Stimulated activated naive CD8-positive, alpha-beta T cell treated with anti-CD3 and anti-CD28 coated beads, Interleukin-15, Interleukin-2, amounts not matched to agents 100 U/mL and 50 U/mL, for 24 hours (primary cell): Measurements from ENCODE around the gene PANK3.
A peak's percentile ranks its signal among the peaks of the same experiment; 100 is the strongest.
"Not testable (repeated sequence)": the region's sequence is repeated elsewhere in the genome, so short reads cannot be mapped to it uniquely, and the experiment has no call there.

ENCODE experiments used
- ATAC-seq: fragments of 150-1000 bp; cut with Tn5 transposase; one replicate; pipeline ENCODE4 v1.10.0; 2021
- DNase-seq: peaks from one replicate; pipeline ENCODE4 v3.0.0; 2021

The PANK3 gene

GRCh38 chr5:168578538-168579487 is at the start of gene PANK3:
PANK3 (minus strand) TSS chr5:168579368; CDS start chr5:168579283, 85 bp downstream.
- DNase-seq (no peak), ATAC-seq (peak; percentile 81)

- DNase-seq (no peak), ATAC-seq (no peak)
Observed at GRCh38 chr5:168624850-168625364, 45.7 kb upstream of the PANK3 start.

GRCh38 chr5:168620807-168621206 is 41.6 kb upstream of the PANK3 start:
- no peak for ATAC-seq

GRCh38 chr5:168614661-168615060 is 35.5 kb upstream of the PANK3 start:
- no peak for DNase-seq
- ATAC-seq, result no peak

More at GRCh38 chr5:168620807-168621206, 41.6 kb upstream of the PANK3 start:
- DNase-seq, result no peak

GRCh38 chr5:168613996-168614395 is 34.8 kb upstream of the PANK3 start:
- no peak for ATAC-seq
- no peak for DNase-seq

- ATAC-seq (no peak), DNase-seq (no peak)
Observed at GRCh38 chr5:168613396-168613795, 34.2 kb upstream of the PANK3 start.

GRCh38 chr5:168612996-168613395 is 33.8 kb upstream of the PANK3 start:
- no peak for DNase-seq
- ATAC-seq, result peak; percentile 73

DNA sequence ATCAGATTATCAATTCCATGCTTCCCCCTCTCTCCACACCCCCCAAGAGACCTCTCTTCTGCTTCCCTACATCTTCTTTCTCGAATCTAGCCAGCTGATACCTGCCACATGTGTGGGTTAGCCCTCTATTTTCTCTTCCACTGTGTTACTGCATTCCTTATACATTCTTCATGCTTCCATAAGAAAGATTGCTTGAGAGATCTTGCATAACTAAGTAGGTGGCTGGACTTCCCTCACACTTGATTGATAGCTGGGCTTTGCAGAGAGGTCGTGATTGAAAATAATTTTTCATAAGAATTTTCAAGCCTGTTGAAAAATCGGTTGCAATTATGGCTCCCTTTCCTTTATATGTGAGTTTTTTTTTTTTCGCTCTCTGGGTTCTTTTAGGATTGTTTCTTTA is 33.0 kb upstream of the PANK3 start:
- DNase-seq, result no peak
- no peak for ATAC-seq

GRCh38 chr5:168611165-168611564 is 32.0 kb upstream of the PANK3 start:
- ATAC-seq (no peak), DNase-seq (no peak)

DNA sequence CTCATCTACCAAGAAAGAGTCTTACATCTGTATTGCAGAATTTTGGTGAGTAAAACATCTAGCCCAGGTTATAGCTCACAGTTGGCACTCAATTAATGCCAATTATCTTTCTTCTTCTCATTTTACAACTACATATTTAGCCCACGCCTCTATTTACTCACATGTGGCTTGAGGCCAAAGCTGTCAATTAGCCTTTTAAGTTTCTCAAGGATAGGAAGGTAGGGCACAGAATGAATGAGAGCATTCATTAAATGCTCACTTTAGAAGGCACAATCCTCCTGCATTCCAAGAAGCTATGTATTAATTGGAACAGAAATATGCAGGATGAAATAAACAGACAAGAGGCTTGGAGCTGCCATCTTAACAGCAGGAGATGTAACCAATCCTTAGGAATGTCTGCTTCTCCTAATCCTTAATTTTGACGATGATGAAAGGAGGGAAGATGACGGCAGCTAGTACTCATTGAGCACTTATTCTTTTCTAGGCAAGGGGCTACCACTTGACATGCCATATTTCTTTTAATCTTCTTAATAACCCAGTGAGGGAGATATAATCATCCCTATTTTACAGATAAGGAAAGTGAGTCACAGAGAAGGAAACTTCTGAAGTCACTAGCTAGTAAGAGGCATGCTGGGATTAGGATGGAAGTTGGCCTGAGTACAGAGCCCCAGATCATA is 30.8 kb upstream of the PANK3 start:
- DNase-seq (no peak), ATAC-seq (no peak)

DNA sequence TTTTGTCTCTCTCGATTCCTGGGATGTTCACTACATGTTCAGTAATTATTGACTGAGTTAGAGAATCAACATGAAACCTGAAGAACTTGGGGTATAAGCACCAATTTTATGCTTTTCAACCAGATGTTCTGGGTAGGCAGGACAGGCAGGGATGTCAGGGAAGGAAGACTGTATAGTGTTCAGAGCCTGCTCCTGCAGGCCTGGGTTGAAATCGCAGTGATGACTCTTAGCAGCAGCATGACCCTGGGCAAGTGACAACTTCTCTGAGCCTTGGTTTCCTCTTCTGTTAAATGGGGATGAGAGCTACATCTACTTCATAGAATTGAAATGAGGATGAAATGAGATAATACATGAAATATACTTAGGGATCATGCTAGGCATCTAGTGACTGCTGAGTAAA is 29.7 kb upstream of the PANK3 start:
- ATAC-seq (no peak), DNase-seq (no peak)

GRCh38 chr5:168608386-168608785 is 29.2 kb upstream of the PANK3 start:
- ATAC-seq (no peak), DNase-seq (no peak)

DNA sequence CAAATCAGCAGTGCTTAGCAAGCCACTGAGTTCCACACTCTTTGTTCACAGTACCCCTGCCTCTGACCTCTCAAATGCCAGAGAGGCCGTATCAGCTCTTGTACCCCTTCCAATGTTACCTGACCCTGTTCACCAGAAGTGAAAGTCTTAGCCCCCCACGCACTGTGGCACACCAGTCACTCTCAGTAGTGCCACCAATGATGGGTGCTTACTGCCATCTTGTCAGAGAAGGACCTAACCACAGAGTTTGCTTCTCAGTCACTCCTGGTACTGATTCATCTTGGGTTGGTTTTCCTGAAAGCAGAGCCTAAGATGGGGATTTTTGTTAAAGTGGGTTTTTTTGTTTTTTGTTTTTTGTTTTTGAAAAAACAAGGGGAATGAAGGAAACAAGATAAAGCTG is 28.8 kb upstream of the PANK3 start:
- peak; percentile 89 for ATAC-seq
- peak; percentile 34 for DNase-seq

- ATAC-seq, result no peak
- no peak for DNase-seq
Observed at GRCh38 chr5:168606562-168606961, 27.4 kb upstream of the PANK3 start.

DNA sequence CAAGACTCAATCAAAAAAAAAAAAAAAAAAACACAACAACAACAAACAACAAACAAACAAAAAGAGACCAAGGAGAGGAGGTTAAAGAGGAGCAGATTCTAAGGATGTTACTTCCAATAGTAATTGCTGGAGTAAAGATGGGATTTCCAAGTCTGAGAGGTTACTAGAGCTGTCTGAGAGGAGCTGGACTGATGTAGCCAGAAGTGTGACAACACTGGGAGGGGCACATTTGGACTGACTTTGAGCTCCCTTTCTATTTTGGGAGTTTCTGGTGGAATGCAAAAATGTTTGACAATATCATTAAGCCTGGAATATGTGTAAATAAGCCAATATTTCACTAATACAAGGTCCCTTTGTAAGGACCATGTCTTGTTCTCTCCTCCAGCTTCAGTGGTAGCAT is 25.3 kb upstream of the PANK3 start:
- ATAC-seq (no peak), DNase-seq (no peak)

- no peak for ATAC-seq
- no peak for DNase-seq
Observed at GRCh38 chr5:168603746-168604145, 24.6 kb upstream of the PANK3 start.

DNA sequence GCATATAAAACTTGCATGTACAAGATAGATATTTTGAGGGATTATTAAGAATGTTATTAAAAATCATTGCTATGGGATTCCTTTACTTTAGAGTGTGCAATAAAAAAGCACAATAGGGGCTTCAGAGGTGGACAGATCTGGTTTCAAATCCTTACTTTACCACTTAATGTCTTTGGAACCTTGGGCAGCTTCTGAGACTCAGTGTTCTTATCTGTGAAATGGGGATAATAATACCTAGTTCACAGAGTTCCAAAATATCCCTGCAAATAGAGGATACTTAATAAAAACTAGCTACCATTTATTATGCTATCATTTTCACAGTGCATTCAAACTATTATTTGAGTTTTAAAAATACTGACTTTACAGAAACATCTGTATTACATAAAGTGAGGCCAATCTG is 23.3 kb upstream of the PANK3 start:
- no peak for DNase-seq
- no peak for ATAC-seq

DNA sequence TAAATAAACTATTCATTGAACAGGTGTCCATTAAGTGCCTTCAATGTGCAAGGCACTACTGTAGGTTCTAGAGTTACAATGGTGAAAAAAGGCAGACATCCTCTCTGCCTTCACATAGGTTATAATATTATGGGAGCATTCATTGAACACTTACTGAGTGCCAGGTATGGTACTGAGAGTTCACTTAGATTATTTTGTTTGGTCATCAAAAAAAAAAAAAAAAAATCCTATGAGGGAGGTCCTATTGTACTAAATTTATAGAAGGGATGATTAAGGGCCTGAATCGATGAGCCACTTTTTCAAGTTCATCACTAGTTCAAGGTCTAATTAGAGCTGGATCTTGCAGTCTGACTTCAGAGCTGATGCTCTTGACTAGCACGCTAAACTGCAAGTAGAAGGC is 22.8 kb upstream of the PANK3 start:
- ATAC-seq, result no peak
- DNase-seq, result no peak

- ATAC-seq (no peak), DNase-seq (no peak)
Observed at GRCh38 chr5:168600409-168600808, 21.2 kb upstream of the PANK3 start.

DNA sequence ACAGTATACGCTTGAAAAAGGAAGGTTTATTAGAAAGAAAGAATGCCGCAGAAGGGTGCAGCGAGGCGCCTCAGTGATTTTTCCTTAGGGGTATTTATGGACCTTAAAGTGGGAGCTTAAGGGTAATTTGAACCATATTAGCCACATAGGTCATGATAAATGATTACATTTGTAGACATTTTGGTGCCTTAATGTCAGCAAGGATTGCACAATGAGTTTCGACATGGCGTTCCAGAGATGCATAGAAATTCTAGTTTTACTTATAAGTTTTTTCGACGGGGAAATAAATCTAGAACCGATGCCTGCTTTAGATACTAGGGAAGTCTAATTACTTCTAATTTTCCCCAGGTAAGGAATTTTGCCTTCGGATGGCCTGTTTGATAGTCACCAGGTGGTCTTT is 20.7 kb upstream of the PANK3 start:
- ATAC-seq (no peak), DNase-seq (no peak)

- DNase-seq (no peak), ATAC-seq (no peak)
Observed at GRCh38 chr5:168598639-168599038, 19.5 kb upstream of the PANK3 start.

GRCh38 chr5:168596927-168597326 is 17.8 kb upstream of the PANK3 start:
- no peak for ATAC-seq
- DNase-seq, result no peak

DNA sequence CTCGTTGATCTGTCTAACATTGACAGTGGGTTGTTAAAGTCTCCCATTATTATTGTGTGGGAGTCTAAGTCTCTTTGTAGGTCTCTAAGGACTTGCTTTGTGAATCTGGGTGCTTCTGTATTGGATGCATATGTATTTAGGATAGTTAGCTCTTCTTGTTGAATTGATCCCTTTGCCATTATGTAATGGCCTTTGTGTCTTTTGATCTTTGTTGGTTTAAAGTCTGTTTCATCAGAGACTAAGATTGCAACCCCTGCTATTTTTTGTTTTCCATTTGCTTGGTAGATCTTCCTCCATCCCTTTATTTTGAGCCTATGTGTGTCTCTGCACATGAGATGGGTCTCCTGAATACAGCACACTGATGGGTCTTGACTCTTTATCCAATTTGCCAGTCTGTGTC is 17.0 kb upstream of the PANK3 start:
- not testable (repeated sequence) for ATAC-seq, DNase-seq
